GM21825 (cell line): ENCODE results near the gene TSSK3.
A peak's percentile ranks its signal among the peaks of the same experiment; 100 is the strongest.

Experiments
- ATAC-seq: cut with Tn5 transposase; IDR thresholded peaks from one replicate; pipeline ENCODE4 v1.9.1; 2021; ENCODE audit warnings: mild to moderate bottlenecking, moderate library complexity; ENCODE audit not compliant: unreplicated experiment

The TSSK3 gene

GRCh38 chr1:32362474-32363313 is at the start of gene TSSK3, which contains the start of gene FAM229A:
TSSK3 (plus strand) TSS chr1:32362539; CDS start chr1:32362702, 163 bp downstream.
FAM229A (minus strand) TSS chr1:32362485; CDS start chr1:32362091, 394 bp downstream.
- no peak for ATAC-seq

GRCh38 chr1:32316903-32317277 is 45.4 kb upstream of the TSSK3 start:
- no peak for ATAC-seq

- ATAC-seq: no peak
These were observed 44.0 kb upstream of the TSSK3 start for GRCh38 chr1:32318127-32318869.

- no peak for ATAC-seq
These were observed 40.5 kb upstream of the TSSK3 start for GRCh38 chr1:32321712-32322291.

- no peak for ATAC-seq
These were observed 35.1 kb upstream of the TSSK3 start for GRCh38 chr1:32327204-32327603.

- ATAC-seq: no peak
These were observed 32.3 kb upstream of the TSSK3 start for GRCh38 chr1:32329931-32330466.

GRCh38 chr1:32330558-32331151 is 31.7 kb upstream of the TSSK3 start:
- no peak for ATAC-seq

GRCh38 chr1:32331549-32331948 is 30.8 kb upstream of the TSSK3 start:
- ATAC-seq: no peak

GRCh38 chr1:32332290-32333079 is 29.9 kb upstream of the TSSK3 start:
- no peak for ATAC-seq

- ATAC-seq: no peak
These were observed 28.9 kb upstream of the TSSK3 start for GRCh38 chr1:32333251-32333963.

- no peak for ATAC-seq
These were observed 28.0 kb upstream of the TSSK3 start for GRCh38 chr1:32334274-32334861.

GRCh38 chr1:32334864-32335534 is 27.3 kb upstream of the TSSK3 start:
- no peak for ATAC-seq

- no peak for ATAC-seq
These were observed 26.9 kb upstream of the TSSK3 start for GRCh38 chr1:32335535-32335789.

- ATAC-seq: peak; percentile 40
These were observed 26.3 kb upstream of the TSSK3 start, which contains the start of gene MARCKSL1 for GRCh38 chr1:32335790-32336590. MARCKSL1 (minus strand) TSS chr1:32336233; CDS start chr1:32336033, 200 bp downstream.

GRCh38 chr1:32336591-32336932 is 25.8 kb upstream of the TSSK3 start:
- ATAC-seq: no peak

- peak; percentile 32 for ATAC-seq
These were observed 25.2 kb upstream of the TSSK3 start for GRCh38 chr1:32336963-32337675.

- no peak for ATAC-seq
These were observed 24.3 kb upstream of the TSSK3 start for GRCh38 chr1:32337855-32338636.
